PC-3 (cell line): ENCODE data around the gene TIMM29. TPM values are rescaled to one million over a fixed set of nuclear protein-coding genes. Genes with fewer than 3 reads are reported as not detected.

Source experiments
- ATAC-seq: fragments of 200-7000 bp; cut with Tn5 transposase; 2 replicates; pipeline ENCODE4 v1.9.1; 2020; ENCODE audit warnings: mild to moderate bottlenecking, moderate library complexity
- BruUV-seq: library from RNA; stranded (reverse); fragments of 400-500 nt; replicated peaks from 2 replicates; lab custom pipeline; 2021; lab: Mats Ljungman, UMichigan
- CTCF ChIA-PET: fragments of 300-600 bp; sonication (Branson Sonifier 250); formaldehyde crosslinking; loops from one replicate; lab custom pipeline; 2022; ENCODE audit warnings: antibody characterized with exemption; lab: Charles Lee
- POLR2A ChIA-PET: fragments of 300-600 bp; sonication (Branson Sonifier 250); formaldehyde crosslinking; loops from one replicate; lab custom pipeline; 2022; ENCODE audit warnings: antibody characterized with exemption; ENCODE audit not compliant: unreplicated experiment; lab: Charles Lee
- DNase-seq: peaks from one replicate; pipeline ENCODE4 v3.0.0-alpha.2; 2015
- H2AFZ ChIP-seq: fragments of 300-600 bp; sonication (generic); 2 replicates; pipeline ENCODE4 v1.6.0; 2016; ENCODE audit warnings: antibody characterized with exemption, low read length
- H3F3A ChIP-seq: fragments of 300-600 bp; sonication (generic); one replicate; pipeline ENCODE4 v1.6.0; 2017; ENCODE audit warnings: antibody characterized with exemption, low read length, control low read depth, mild to moderate bottlenecking; ENCODE audit not compliant: unreplicated experiment
- H3K27ac ChIP-seq: fragments of 300-600 bp; sonication (generic); 2 replicates; pipeline ENCODE4 v1.5.1; 2016; ENCODE audit warnings: mild to moderate bottlenecking, low read length
- H3K27me3 ChIP-seq: fragments of 300-600 bp; sonication (generic); 2 replicates; pipeline ENCODE4 v1.6.1; 2016; ENCODE audit warnings: low read length, mixed read lengths
- H3K36me3 ChIP-seq: fragments of 300-600 bp; sonication (generic); 2 replicates; pipeline ENCODE4 v1.6.1; 2016; ENCODE audit warnings: low read depth, mixed run types, low read length, mixed read lengths
- H3K4me1 ChIP-seq: fragments of 300-600 bp; sonication (generic); 2 replicates; pipeline ENCODE4 v1.5.1; 2016; ENCODE audit warnings: low read length; ENCODE audit not compliant: insufficient read depth
- H3K4me2 ChIP-seq: fragments of 300-600 bp; sonication (generic); 2 replicates; pipeline ENCODE4 v1.6.0; 2016; ENCODE audit warnings: low read length
- H3K4me3 ChIP-seq: fragments of 300-600 bp; sonication (generic); 2 replicates; pipeline ENCODE4 v1.5.1; 2016; ENCODE audit warnings: mild to moderate bottlenecking, low read length, mixed read lengths
- H3K79me2 ChIP-seq: fragments of 300-600 bp; sonication (generic); 2 replicates; pipeline ENCODE4 v1.6.1; 2017; ENCODE audit warnings: low read length, mixed read lengths
- H3K9ac ChIP-seq: fragments of 300-600 bp; sonication (generic); 2 replicates; pipeline ENCODE4 v1.6.0; 2016; ENCODE audit warnings: mild to moderate bottlenecking, low read length
- H3K9me2 ChIP-seq: fragments of 300-600 bp; sonication (generic); replicated peaks from 2 replicates; pipeline ENCODE4 v1.6.1; 2016; ENCODE audit warnings: mixed run types, low read length, mixed read lengths
- H3K9me3 ChIP-seq: fragments of 300-600 bp; sonication (generic); 2 replicates; pipeline ENCODE4 v1.6.1; 2016; ENCODE audit warnings: low read length, mixed read lengths
- H4K20me1 ChIP-seq: fragments of 300-600 bp; sonication (generic); 2 replicates; pipeline ENCODE4 v1.6.1; 2016; ENCODE audit warnings: low read length, mixed read lengths
- CTCF ChIP-seq: fragments of 300-600 bp; sonication (generic); conservative IDR thresholded peaks from 2 replicates; pipeline ENCODE4 v1.5.1; 2017; ENCODE audit warnings: antibody characterized with exemption, low read depth, mild to moderate bottlenecking, low read length
- EZH2 ChIP-seq: fragments of 300-600 bp; sonication (generic); IDR thresholded peaks from one replicate; pipeline ENCODE4 v1.6.1; 2017; ENCODE audit warnings: antibody characterized with exemption, mild to moderate bottlenecking, low read length; ENCODE audit not compliant: unreplicated experiment
- EZH2phosphoT487 ChIP-seq: fragments of 300-600 bp; sonication (generic); IDR thresholded peaks from 2 replicates; pipeline ENCODE4 v1.6.1; 2018; ENCODE audit warnings: mild to moderate bottlenecking, antibody characterized with exemption, low read length, borderline replicate concordance
- intact Hi-C: fragments of 100-400 bp; cut with micrococcal nuclease; formaldehyde crosslinking; loops from 2 replicates; pipeline ENCODE4 v1.9.0; 2023
- total RNA-seq: library from RNA; depleted of rRNA; stranded (reverse); fragments of >200 nt; gene quantifications from 2 replicates; pipeline ENCODE4 v1.2.3, GENCODE V29; 2014

The TIMM29 gene
- total RNA-seq, 1 experiment from 2014 or later, result 60.7 TPM

DNA sequence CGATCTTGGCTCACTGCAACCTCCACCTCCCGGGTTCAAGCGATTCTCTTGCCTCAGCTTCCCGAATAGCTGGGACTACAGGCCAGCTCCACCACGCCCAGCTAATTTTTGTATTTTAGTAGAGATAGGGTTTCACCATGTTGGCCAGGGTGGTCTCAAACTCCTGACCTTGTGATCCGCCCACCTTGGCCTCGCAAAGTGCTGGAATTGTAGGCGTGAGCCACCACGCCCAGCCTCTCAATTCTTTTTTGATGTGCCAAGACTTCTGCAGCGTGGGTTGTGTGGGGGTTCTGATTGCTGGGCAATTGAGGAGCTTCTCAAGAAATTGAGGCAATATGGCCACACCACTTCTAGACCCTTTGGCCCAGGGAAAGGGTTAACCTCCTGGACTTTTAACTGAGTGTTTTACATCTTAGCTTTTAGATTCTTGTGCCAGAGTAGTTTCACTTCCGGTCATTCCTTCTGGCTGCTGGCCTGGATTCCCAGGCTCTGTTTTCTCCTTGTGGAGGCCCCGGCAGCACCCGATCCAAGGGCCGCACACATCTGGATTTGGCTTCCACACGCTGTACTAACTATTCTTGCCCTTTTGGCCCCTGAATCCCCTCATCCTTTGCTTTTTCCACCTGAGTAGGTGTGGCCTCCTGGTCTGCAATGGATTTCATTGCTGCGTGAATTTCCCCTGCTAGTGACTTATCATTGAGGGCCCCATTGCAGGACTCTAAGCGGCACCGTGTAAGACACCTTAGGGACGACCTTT, 46.9 kb downstream of the TIMM29 start:
- H3F3A ChIP-seq, result no peaks in the 10 kb centered on the region
- H3K9me2 ChIP-seq, result no peaks in the 10 kb centered on the region
- no peak overlapping the region for H3K4me3 ChIP-seq
- H3K9me3 ChIP-seq, result no peaks in the 10 kb centered on the region
- ChIA-PET POLR2A (no interaction called here), CTCF (no interaction called here)
- no peak overlapping the region for H2AFZ ChIP-seq
- intact Hi-C loops, result loop anchor here (5.0 kb wide), 1 partner anchor 38 kb away; no protein-coding TSS in a partner anchor
- H3K9ac ChIP-seq, result no peak overlapping the region
- BruUV-seq, result no TSS peak
- H3K27me3 ChIP-seq, result no peaks in the 10 kb centered on the region
- ATAC-seq (no peak), DNase-seq (no peak)
- no peak overlapping the region for H3K27ac ChIP-seq
- TF ChIP-seq CTCF, result no peak
- no peak for TF ChIP-seq EZH2phosphoT487
- TF ChIP-seq EZH2, result no peak
- H3K4me1 ChIP-seq, result no peaks in the 10 kb centered on the region
- H4K20me1 ChIP-seq, result peaks cover 54% of the 10 kb centered on the region
- peaks cover 95% of the 10 kb centered on the region for H3K79me2 ChIP-seq
- H3K4me2 ChIP-seq, result no peak overlapping the region
- no peaks in the 10 kb centered on the region for H3K36me3 ChIP-seq

DNA sequence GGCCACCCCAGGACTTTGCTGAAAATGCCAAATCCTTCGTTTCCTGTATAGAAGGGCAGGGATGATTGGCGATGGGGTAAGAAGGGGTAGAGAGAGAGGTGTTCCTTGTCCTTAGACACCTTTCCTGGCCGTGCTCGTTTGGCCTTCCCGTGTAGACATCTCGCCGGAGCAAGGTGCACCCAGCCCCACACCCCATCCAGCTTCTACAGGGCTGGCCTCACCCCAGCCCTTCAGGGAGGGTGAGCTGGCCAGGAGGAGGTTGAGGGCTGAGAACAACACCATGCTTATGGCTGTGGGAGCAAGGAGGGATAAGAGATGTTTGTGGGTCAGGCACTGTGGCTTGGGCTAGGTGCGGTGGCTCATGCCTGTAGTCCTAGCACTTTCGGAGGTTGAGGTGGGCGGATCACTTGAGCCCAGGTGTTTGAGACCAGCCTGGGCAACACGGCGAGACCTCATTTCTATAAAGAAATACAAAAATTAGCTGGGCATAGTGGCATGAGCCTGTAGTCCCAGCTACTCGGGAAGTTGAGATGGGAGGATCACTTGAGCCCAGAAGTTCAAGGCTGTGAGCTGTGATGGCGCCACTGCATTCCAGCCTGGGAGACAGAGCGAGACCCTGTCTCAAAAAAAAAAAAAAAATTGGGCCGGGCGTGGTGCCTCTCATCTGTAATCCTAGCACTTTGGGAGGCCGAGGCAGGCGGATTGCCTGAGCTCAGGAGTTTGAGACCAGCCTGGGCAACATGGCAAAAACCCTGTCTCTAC, 47.7 kb downstream of the TIMM29 start:
- Histone ChIP-seq H3K4me2 (no peak overlapping the region), H2AFZ (no peak overlapping the region), H3K27me3 (no peaks in the 10 kb centered on the region), H3K4me1 (no peaks in the 10 kb centered on the region), H3K9me3 (no peaks in the 10 kb centered on the region), H3K79me2 (peaks cover 95% of the 10 kb centered on the region), H3K9ac (no peak overlapping the region), H3K36me3 (no peaks in the 10 kb centered on the region), H3K9me2 (no peaks in the 10 kb centered on the region), H4K20me1 (peaks cover 55% of the 10 kb centered on the region), H3K27ac (no peak overlapping the region), H3K4me3 (no peak overlapping the region), H3F3A (no peaks in the 10 kb centered on the region)
- CTCF ChIA-PET, result interaction anchor here (0.7 kb wide), 1 partner anchor 85 kb away, joined by 11 read pairs; no protein-coding TSS in a partner anchor
- no peak for TF ChIP-seq EZH2phosphoT487
- TF ChIP-seq CTCF, result no peak
- TF ChIP-seq EZH2, result no peak
- intact Hi-C loops, result loop anchor here (5.0 kb wide), 1 partner anchor 39 kb away; no protein-coding TSS in a partner anchor
- DNase-seq (no peak), ATAC-seq (no peak)
- POLR2A ChIA-PET, result no interaction called here
- no TSS peak for BruUV-seq
